Sigmoid colon (tissue), 7 donors: ENCODE results near the gene GIPR. TPM values are rescaled to one million over a fixed set of nuclear protein-coding genes. Genes with fewer than 3 reads are reported as not detected.

Experiments
- DNase-seq: peaks from one replicate; pipeline ENCODE4 v3.0.0-alpha.2; 2019
- H3K27ac ChIP-seq, 4 donors: fragments of 200-600 bp; sonication (generic); one replicate each; pipeline ENCODE4 v1.5.1; 2016 to 2019; ENCODE audit warnings: mild to moderate bottlenecking in 1 of 4
- H3K27me3 ChIP-seq, 3 donors: fragments of 200-600 bp; sonication (generic); one replicate each; pipeline ENCODE4 v1.5.1; 2019; ENCODE audit warnings: mild to moderate bottlenecking in 1 of 3
- H3K36me3 ChIP-seq, 4 donors: fragments of 200-600 bp; sonication (generic); one replicate each; pipeline ENCODE4 v1.5.1; 2016 to 2019
- H3K4me1 ChIP-seq, 4 donors: fragments of 200-600 bp; sonication (generic); one replicate each; pipeline ENCODE4 v1.5.1; 2017 to 2019
- H3K4me3 ChIP-seq, 4 donors: fragments of 200-600 bp; sonication (generic); one replicate each; pipeline ENCODE4 v1.5.1; 2017 to 2019; ENCODE audit warnings: mild to moderate bottlenecking in 2 of 4, moderate library complexity in 1 of 4
- H3K9me3 ChIP-seq, 4 donors: fragments of 200-600 bp in 3 of 4; sonication (generic) in 3 of 4; one replicate each; pipeline versions ENCODE4 v1.5.1 to v1.6.1; 2013 to 2019
- EP300 ChIP-seq, 4 donors: sonication (generic); formaldehyde crosslinking; IDR thresholded peaks; one replicate each; pipeline ENCODE4 v1.6.1; 2017; ENCODE audit warnings: antibody characterized with exemption in 4 of 4
- POLR2A ChIP-seq, 2 donors: fragments of 450-650 bp; IDR thresholded peaks; one replicate each; pipeline ENCODE4 v1.6.1; 2016; ENCODE audit warnings: antibody characterized with exemption in 2 of 2, mild to moderate bottlenecking in 2 of 2, moderate library complexity in 2 of 2
- POLR2AphosphoS5 ChIP-seq, 4 donors: sonication (generic); formaldehyde crosslinking; IDR thresholded peaks; one replicate each; pipeline ENCODE4 v1.6.1; 2017; ENCODE audit warnings: antibody characterized with exemption in 4 of 4
- WGBS, 2 donors: extraction: QIAGEN DNeasy Blood & Tissue Kit; methylation state at CpG; one replicate each; pipeline ENCODE4 v1.1.7; 2013; 5-methylcytosine and 5-hydroxymethylcytosine counted together
- intact Hi-C: fragments of 100-400 bp; cut with DNase I; formaldehyde crosslinking; loops from one replicate; pipeline ENCODE4 v1.15.1; 2023
- polyA plus RNA-seq, 3 donors: library from polyadenylated mRNA; stranded (reverse); fragments of 200-250 nt; gene quantifications; one replicate each; pipeline ENCODE4 v1.2.3, GENCODE V29; 2013
- total RNA-seq, 4 donors: library from RNA; depleted of rRNA; stranded (reverse); fragments of >200 nt; gene quantifications; one replicate each; pipeline ENCODE4 v1.1.0, GENCODE V29; 2016
- TF ChIP-seq, protein P1 (sequence below), 4 experiments: fragments of 450-650 bp in 3 of 4; fragments of 200-600 bp in 1 of 4; IDR thresholded peaks; one replicate each; pipeline ENCODE4 v1.5.1; 2016 to 2019; ENCODE audit warnings: antibody characterized with exemption in 4 of 4, mild to moderate bottlenecking in 3 of 4, moderate library complexity in 2 of 4
- donor health status: healthy with polysubstance abuse.
- donor health status: Bipolar disorder and iron deficiency.
- donor health status: healthy.

GIPR gene
- total and polyA plus RNA-seq, 7 donors, result 0.69 to 11.8 (median 3.6) TPM; not detected in 4

DNA sequence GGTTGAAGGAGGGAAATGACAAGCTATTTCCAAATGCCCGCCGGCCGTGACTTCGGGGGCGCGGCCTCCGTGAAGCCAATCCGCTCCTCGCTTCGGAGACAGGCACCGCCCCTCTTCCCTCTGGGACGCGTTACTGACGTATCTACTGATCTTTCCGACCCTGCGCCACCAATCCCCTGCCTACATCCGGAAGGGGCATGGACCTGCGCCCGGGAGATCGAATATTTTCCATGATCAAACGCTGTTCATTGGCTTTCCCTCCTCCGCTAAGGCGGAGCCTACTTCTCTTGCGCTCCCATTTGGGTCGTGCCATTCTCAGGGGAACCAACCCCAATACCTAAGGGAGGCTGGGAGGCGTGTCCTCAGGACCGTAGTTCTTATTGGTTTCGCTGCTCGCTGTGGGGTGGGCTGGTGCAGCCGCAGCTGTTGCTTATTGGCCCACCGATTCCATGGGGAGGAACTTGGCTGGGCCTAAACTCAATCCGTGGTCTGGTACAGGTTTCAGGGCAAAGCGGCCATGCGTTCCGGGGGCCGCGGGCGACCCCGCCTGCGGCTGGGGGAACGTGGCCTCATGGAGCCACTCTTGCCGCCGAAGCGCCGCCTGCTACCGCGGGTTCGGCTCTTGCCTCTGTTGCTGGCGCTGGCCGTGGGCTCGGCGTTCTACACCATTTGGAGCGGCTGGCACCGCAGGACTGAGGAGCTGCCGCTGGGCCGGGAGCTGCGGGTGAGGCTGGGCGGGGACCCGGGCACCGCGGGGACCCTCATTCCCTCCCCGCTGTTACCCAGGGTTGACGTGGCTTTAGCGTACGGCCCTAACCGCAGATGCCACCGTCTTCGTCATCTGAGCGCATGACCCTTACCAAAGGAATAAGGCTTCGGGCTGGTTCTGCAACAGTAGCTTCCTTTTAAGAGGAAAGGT is 24.4 kb downstream of the GIPR start, which contains the start of gene QPCTL:
Gene QPCTL, plus strand, starts transcription at position 480 of the 919 bp plus-strand sequence. Its CDS starts 38 bp downstream, at position 518.
- intact Hi-C loops, result loop anchor here (1.0 to 10.0 kb wide), 5 partner anchors 25 to 268 kb away; partner anchors contain the start of genes DMWD, ERCC1 and FBXO46
- WGBS, 2 donors, result 0% methylated on average over 70 of the region's 70 CpGs
- H3K27me3 ChIP-seq, result no peaks in the 10 kb centered on the region
- TF ChIP-seq POLR2A (IDR thresholded peaks at IDR 0.05) (peak; percentile 48 to 56), POLR2AphosphoS5 (IDR thresholded peaks at IDR 0.05) (peak; percentile 55 to 83 (median 78)), EP300 (IDR thresholded peaks at IDR 0.05) (peak in 2 of 4 donors; percentile 21 to 42)
- TF ChIP-seq, protein P1, sequence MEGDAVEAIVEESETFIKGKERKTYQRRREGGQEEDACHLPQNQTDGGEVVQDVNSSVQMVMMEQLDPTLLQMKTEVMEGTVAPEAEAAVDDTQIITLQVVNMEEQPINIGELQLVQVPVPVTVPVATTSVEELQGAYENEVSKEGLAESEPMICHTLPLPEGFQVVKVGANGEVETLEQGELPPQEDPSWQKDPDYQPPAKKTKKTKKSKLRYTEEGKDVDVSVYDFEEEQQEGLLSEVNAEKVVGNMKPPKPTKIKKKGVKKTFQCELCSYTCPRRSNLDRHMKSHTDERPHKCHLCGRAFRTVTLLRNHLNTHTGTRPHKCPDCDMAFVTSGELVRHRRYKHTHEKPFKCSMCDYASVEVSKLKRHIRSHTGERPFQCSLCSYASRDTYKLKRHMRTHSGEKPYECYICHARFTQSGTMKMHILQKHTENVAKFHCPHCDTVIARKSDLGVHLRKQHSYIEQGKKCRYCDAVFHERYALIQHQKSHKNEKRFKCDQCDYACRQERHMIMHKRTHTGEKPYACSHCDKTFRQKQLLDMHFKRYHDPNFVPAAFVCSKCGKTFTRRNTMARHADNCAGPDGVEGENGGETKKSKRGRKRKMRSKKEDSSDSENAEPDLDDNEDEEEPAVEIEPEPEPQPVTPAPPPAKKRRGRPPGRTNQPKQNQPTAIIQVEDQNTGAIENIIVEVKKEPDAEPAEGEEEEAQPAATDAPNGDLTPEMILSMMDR (IDR thresholded peaks at IDR 0.05), result no peak
- peaks cover 0 to 24% (median 16%) of the 10 kb centered on the region in 4 donors for H3K4me1 ChIP-seq
- H3K27ac ChIP-seq, result peak within 1 kb of the TSS; percentile 93 to 95 (median 94)
- DNase-seq, result peak; percentile 99
- peaks cover 10 to 31% (median 11%) of the 10 kb centered on the region in 4 donors for H3K36me3 ChIP-seq
- H3K4me3 ChIP-seq, result peak within 1 kb of the TSS; percentile 62 to 91 (median 82)
- H3K9me3 ChIP-seq, result no peaks in the 10 kb centered on the region

- H3K36me3 ChIP-seq, result peaks cover 2 to 23% (median 3%) of the 10 kb centered on the region in 4 donors
- H3K4me3 ChIP-seq, result peak overlapping the region; percentile 62 to 91 (median 82)
- TF ChIP-seq, protein P1 (IDR thresholded peaks at IDR 0.05), result peak; percentile 64 to 91 (median 82)
- TF ChIP-seq EP300 (IDR thresholded peaks at IDR 0.05) (no peak), POLR2A (IDR thresholded peaks at IDR 0.05) (no peak), POLR2AphosphoS5 (IDR thresholded peaks at IDR 0.05) (peak in 1 of 4 donors; percentile 11)
- H3K27me3 ChIP-seq, result no peaks in the 10 kb centered on the region
- intact Hi-C loops, result loop anchor here (2.0 to 10.0 kb wide), 4 partner anchors 38 to 268 kb away; partner anchors contain the start of genes DMWD, ERCC1 and FBXO46
- DNase-seq, result peak; percentile 88
- peak overlapping the region; percentile 93 to 95 (median 94) for H3K27ac ChIP-seq
- 1% methylated on average over 22 of the region's 22 CpGs for WGBS, 2 donors
- H3K4me1 ChIP-seq, result peaks cover 0 to 24% (median 16%) of the 10 kb centered on the region in 4 donors
- no peaks in the 10 kb centered on the region for H3K9me3 ChIP-seq
Measured at GRCh38 chr19:45693106-45693788, 25.2 kb downstream of the GIPR start.

DNA sequence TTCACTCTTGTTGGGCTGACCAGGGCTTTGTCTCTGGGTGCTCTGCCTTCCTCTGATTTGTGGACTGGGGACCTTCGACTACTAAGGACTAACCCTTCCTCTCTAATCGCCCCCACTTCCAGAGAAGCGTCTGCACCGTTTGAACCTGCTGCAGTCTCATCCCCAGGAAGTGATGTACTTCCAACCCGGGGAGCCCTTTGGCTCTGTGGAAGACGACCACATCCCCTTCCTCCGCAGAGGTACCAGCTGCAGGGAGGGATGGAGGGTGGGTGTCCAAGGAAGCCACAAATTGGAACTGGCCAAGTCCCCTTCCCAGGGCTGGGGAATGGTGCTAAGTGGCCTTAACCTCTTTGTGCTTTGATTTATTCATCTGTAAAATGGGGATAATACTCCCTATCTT is 33.7 kb downstream of the GIPR start:
- H3K9me3 ChIP-seq, result no peaks in the 10 kb centered on the region
- H3K27ac ChIP-seq, result no peak overlapping the region
- peaks cover 0 to 28% (median 4%) of the 10 kb centered on the region in 4 donors for H3K36me3 ChIP-seq
- no peaks in the 10 kb centered on the region for H3K27me3 ChIP-seq
- H3K4me3 ChIP-seq, result no peak overlapping the region
- DNase-seq, result no peak
- intact Hi-C loops, result no loop called here
- no peaks in the 10 kb centered on the region for H3K4me1 ChIP-seq
- TF ChIP-seq, protein P1 (IDR thresholded peaks at IDR 0.05), result no peak
- TF ChIP-seq POLR2AphosphoS5 (IDR thresholded peaks at IDR 0.05) (no peak), EP300 (IDR thresholded peaks at IDR 0.05) (no peak), POLR2A (IDR thresholded peaks at IDR 0.05) (no peak)
- WGBS, 2 donors, result 61 to 84% methylated on average over 7 of the region's 7 CpGs

DNA sequence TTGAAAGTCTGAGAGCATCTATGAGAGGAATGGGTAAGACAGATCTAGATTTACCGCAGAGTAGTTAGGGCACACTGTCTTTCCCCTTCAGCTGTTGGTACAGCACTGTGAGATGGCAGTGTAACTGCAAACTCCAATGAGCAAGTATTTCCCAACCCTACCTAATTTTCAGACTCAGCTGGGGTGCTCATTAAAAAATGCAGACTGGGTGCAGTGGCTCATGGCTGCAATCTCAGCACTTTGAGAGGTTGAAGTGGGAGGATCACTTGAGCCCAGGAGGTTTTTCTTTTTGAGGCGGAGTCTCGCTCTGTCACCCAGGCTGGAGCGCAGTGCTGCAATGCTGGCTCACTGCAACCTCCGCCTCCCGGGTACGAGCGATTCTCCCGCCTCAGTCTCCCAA is 37.1 kb downstream of the GIPR start:
- WGBS, 2 donors, result 93 to 98% methylated on average over 9 of the region's 9 CpGs

More for the DNA sequence above, 37.1 kb downstream of the GIPR start:
- DNase-seq, result no peak
- Histone ChIP-seq H3K4me1 (peaks cover 0 to under 1% (median 0%) of the 10 kb centered on the region in 4 donors), H3K36me3 (peaks cover 0 to 22% (median 4%) of the 10 kb centered on the region in 4 donors), H3K27ac (no peak overlapping the region), H3K27me3 (no peaks in the 10 kb centered on the region), H3K4me3 (no peak overlapping the region), H3K9me3 (no peaks in the 10 kb centered on the region)
- TF ChIP-seq, protein P1 (IDR thresholded peaks at IDR 0.05), result no peak
- TF ChIP-seq EP300 (IDR thresholded peaks at IDR 0.05) (no peak), POLR2AphosphoS5 (IDR thresholded peaks at IDR 0.05) (no peak), POLR2A (IDR thresholded peaks at IDR 0.05) (no peak)
- intact Hi-C loops, result no loop called here
